ENCODE data around the gene OGFOD3.
A peak's percentile ranks its signal among the peaks of the same experiment; 100 is the strongest.
"Not testable (repeated sequence)": the region's sequence is repeated elsewhere in the genome, so short reads cannot be mapped to it uniquely, and the experiment has no call there.

The OGFOD3 gene

GRCh38 chr17:82418001-82418986, at the start of gene OGFOD3, which contains the start of gene HEXD:
Gene OGFOD3 (minus strand): TSS chr17:82418586. CDS start chr17:82418485, 101 bp downstream.
Gene HEXD (plus strand): TSS chr17:82418347. CDS start chr17:82419800, 1,453 bp downstream.
- peak; percentile 78 for DNase-seq (ENCODE audit: low read depth)
- TF ChIP-seq CTCF (IDR thresholded peaks at IDR 0.05; ENCODE audit: low read length, missing control alignments): no peak
- H3K4me3 ChIP-seq (replicated peaks; ENCODE audit: low read depth, low read length): peak within 1 kb of the TSS; percentile 79

GRCh38 chr17:82465023-82465603, 46.7 kb upstream of the OGFOD3 start:
- no peak for DNase-seq (ENCODE audit: low read depth)

GRCh38 chr17:82464567-82464929, 46.2 kb upstream of the OGFOD3 start:
- no peak overlapping the region for H3K4me3 ChIP-seq (replicated peaks; ENCODE audit: low read depth, low read length)
- no peak for DNase-seq (ENCODE audit: low read depth)
- TF ChIP-seq CTCF (IDR thresholded peaks at IDR 0.05; ENCODE audit: low read length, missing control alignments): no peak

More at GRCh38 chr17:82465023-82465603, 46.7 kb upstream of the OGFOD3 start:
- TF ChIP-seq CTCF (IDR thresholded peaks at IDR 0.05; ENCODE audit: low read length, missing control alignments): no peak
- no peak overlapping the region for H3K4me3 ChIP-seq (replicated peaks; ENCODE audit: low read depth, low read length)

- DNase-seq (ENCODE audit: low read depth): no peak
- no peak overlapping the region for H3K4me3 ChIP-seq (replicated peaks; ENCODE audit: low read depth, low read length)
- no peak for TF ChIP-seq CTCF (IDR thresholded peaks at IDR 0.05; ENCODE audit: low read length, missing control alignments)
Observed at GRCh38 chr17:82463925-82464566, 45.7 kb upstream of the OGFOD3 start.

GRCh38 chr17:82463391-82463790, 45.0 kb upstream of the OGFOD3 start:
- no peak for DNase-seq (ENCODE audit: low read depth)
- H3K4me3 ChIP-seq (replicated peaks; ENCODE audit: low read depth, low read length): no peak overlapping the region
- no peak for TF ChIP-seq CTCF (IDR thresholded peaks at IDR 0.05; ENCODE audit: low read length, missing control alignments)

GRCh38 chr17:82461827-82462524, 43.6 kb upstream of the OGFOD3 start:
- H3K4me3 ChIP-seq (replicated peaks; ENCODE audit: low read depth, low read length): no peak overlapping the region
- TF ChIP-seq CTCF (IDR thresholded peaks at IDR 0.05; ENCODE audit: low read length, missing control alignments): no peak
- DNase-seq (ENCODE audit: low read depth): no peak

- not testable (repeated sequence) for H3K4me3 ChIP-seq (replicated peaks; ENCODE audit: low read depth, low read length); DNase-seq (ENCODE audit: low read depth)
Observed at GRCh38 chr17:82459936-82460335, 41.5 kb upstream of the OGFOD3 start.
